Tibial nerve (tissue), 4 donors: Measurements from ENCODE around the gene ARL14EPL. TPM values are rescaled to one million over a fixed set of nuclear protein-coding genes. Genes with fewer than 3 reads are reported as not detected.

Experiments used
- DNase-seq, 2 donors: peaks; one replicate each; pipeline ENCODE4 v3.0.0-alpha.2; 2019; ENCODE audit warnings: low spot score in 2 of 2
- H3K27ac ChIP-seq, 4 donors: fragments of 200-600 bp; sonication (generic) in 3 of 4; one replicate each; pipeline ENCODE4 v1.5.1; 2017 to 2019; ENCODE audit warnings: mild to moderate bottlenecking in 1 of 4
- H3K27me3 ChIP-seq, 2 donors: fragments of 200-600 bp; sonication (generic) in 1 of 2; one replicate each; pipeline versions ENCODE4 v1.5.1 to v1.6.0; 2017 to 2019
- H3K36me3 ChIP-seq, 3 donors: fragments of 200-600 bp; sonication (generic); one replicate each; pipeline ENCODE4 v1.5.1; 2018 to 2019
- H3K4me1 ChIP-seq, 4 donors: fragments of 200-600 bp; sonication (generic) in 3 of 4; one replicate each; pipeline ENCODE4 v1.5.1; 2017 to 2019
- H3K4me3 ChIP-seq, 4 donors: fragments of 200-600 bp; sonication (generic) in 3 of 4; one replicate each; pipeline ENCODE4 v1.5.1; 2017 to 2019; ENCODE audit warnings: mild to moderate bottlenecking in 1 of 4, moderate library complexity in 1 of 4
- H3K9me3 ChIP-seq, 4 donors: fragments of 200-600 bp; sonication (generic) in 3 of 4; one replicate each; pipeline ENCODE4 v1.5.1; 2017 to 2019
- CTCF ChIP-seq, 5 experiments: fragments of 200-600 bp in 3 of 5; fragments of 450-650 bp in 2 of 5; sonication (generic) in 3 of 5; IDR thresholded peaks; one replicate each; pipeline ENCODE4 v1.5.1; 2016 to 2019; ENCODE audit warnings: antibody characterized with exemption in 5 of 5, mild to moderate bottlenecking in 3 of 5, moderate library complexity in 2 of 5
- EP300 ChIP-seq, 2 donors: sonication (generic); formaldehyde crosslinking; IDR thresholded peaks; one replicate each; pipeline ENCODE4 v1.6.1; 2017; ENCODE audit warnings: antibody characterized with exemption in 2 of 2, mild to moderate bottlenecking in 1 of 2
- POLR2A ChIP-seq, 2 donors: fragments of 450-650 bp; IDR thresholded peaks; one replicate each; pipeline ENCODE4 v1.6.1; 2017; ENCODE audit warnings: antibody characterized with exemption in 2 of 2, mild to moderate bottlenecking in 2 of 2, moderate library complexity in 2 of 2
- WGBS, 2 donors: methylation state at CpG; one replicate each; pipeline ENCODE4 v1.1.5; 2018; 5-methylcytosine and 5-hydroxymethylcytosine counted together
- total RNA-seq, 4 donors: library from RNA; depleted of rRNA; stranded (reverse); fragments of >200 nt; gene quantifications; one replicate each; pipeline ENCODE4 v1.1.0, GENCODE V29; 2016

The ARL14EPL gene
- total RNA-seq, 4 donors from 2014 or later: 0.21 TPM; not detected in 3

- TF ChIP-seq EP300 (IDR thresholded peaks at IDR 0.05) (no peak), CTCF (IDR thresholded peaks at IDR 0.05) (no peak), POLR2A (IDR thresholded peaks at IDR 0.05) (no peak)
Measured at GRCh38 chr5:116011046-116011445, 21.2 kb upstream of the ARL14EPL start.

GRCh38 chr5:116013207-116013785 lies 19.0 kb upstream of the ARL14EPL start:
- 48 to 58% methylated on average over 6 of the region's 6 CpGs for WGBS, 2 donors
- Histone ChIP-seq H3K9me3 (no peaks in the 10 kb centered on the region), H3K4me3 (no peak overlapping the region), H3K27me3 (no peaks in the 10 kb centered on the region), H3K36me3 (no peaks in the 10 kb centered on the region), H3K27ac (no peak overlapping the region), H3K4me1 (no peaks in the 10 kb centered on the region)
- no peak for DNase-seq
- TF ChIP-seq CTCF (IDR thresholded peaks at IDR 0.05) (no peak), POLR2A (IDR thresholded peaks at IDR 0.05) (no peak), EP300 (IDR thresholded peaks at IDR 0.05) (no peak)

More at GRCh38 chr5:116011046-116011445, 21.2 kb upstream of the ARL14EPL start:
- no peaks in the 10 kb centered on the region for H3K9me3 ChIP-seq
- no peak overlapping the region for H3K4me3 ChIP-seq
- no peak for DNase-seq
- no peaks in the 10 kb centered on the region for H3K36me3 ChIP-seq
- no peak overlapping the region for H3K27ac ChIP-seq
- no peaks in the 10 kb centered on the region for H3K27me3 ChIP-seq
- H3K4me1 ChIP-seq: no peaks in the 10 kb centered on the region

- Histone ChIP-seq H3K27ac (no peak overlapping the region), H3K36me3 (no peaks in the 10 kb centered on the region), H3K9me3 (no peaks in the 10 kb centered on the region), H3K4me1 (no peaks in the 10 kb centered on the region), H3K27me3 (no peaks in the 10 kb centered on the region), H3K4me3 (no peak overlapping the region)
- TF ChIP-seq CTCF (IDR thresholded peaks at IDR 0.05): no peak
- no peak for TF ChIP-seq EP300 (IDR thresholded peaks at IDR 0.05)
- no peak for TF ChIP-seq POLR2A (IDR thresholded peaks at IDR 0.05)
- no peak for DNase-seq
Measured at GRCh38 chr5:116013936-116014335, 18.3 kb upstream of the ARL14EPL start.

GRCh38 chr5:116023619-116024018 lies 8.7 kb upstream of the ARL14EPL start:
- Histone ChIP-seq H3K36me3 (no peaks in the 10 kb centered on the region), H3K4me1 (no peaks in the 10 kb centered on the region), H3K9me3 (no peaks in the 10 kb centered on the region), H3K4me3 (no peak overlapping the region), H3K27ac (no peak overlapping the region), H3K27me3 (no peaks in the 10 kb centered on the region)
- TF ChIP-seq EP300 (IDR thresholded peaks at IDR 0.05) (no peak), POLR2A (IDR thresholded peaks at IDR 0.05) (no peak), CTCF (IDR thresholded peaks at IDR 0.05) (no peak)
- no peak for DNase-seq

- H3K4me3 ChIP-seq: no peak overlapping the region
- 48 to 60% methylated on average over 1 of the region's 1 CpG for WGBS, 2 donors
- TF ChIP-seq CTCF (IDR thresholded peaks at IDR 0.05) (no peak), POLR2A (IDR thresholded peaks at IDR 0.05) (no peak)
- H3K9me3 ChIP-seq: no peaks in the 10 kb centered on the region
- H3K4me1 ChIP-seq: no peaks in the 10 kb centered on the region
- no peaks in the 10 kb centered on the region for H3K36me3 ChIP-seq
- no peak overlapping the region for H3K27ac ChIP-seq
- H3K27me3 ChIP-seq: no peaks in the 10 kb centered on the region
- no peak for DNase-seq
Measured at GRCh38 chr5:116025866-116026265, 6.4 kb upstream of the ARL14EPL start.
